HUES64 (cell line): ENCODE results near the gene OR11A1.

Experiments
- H3K27ac ChIP-seq: 2 replicates; pipeline ENCODE4 v1.7.0; 2013; ENCODE audit warnings: low read depth, low read length, inconsistent platforms
- H3K27me3 ChIP-seq: 2 replicates; pipeline ENCODE4 v1.6.1; 2013; ENCODE audit warnings: mild to moderate bottlenecking, low read length; ENCODE audit not compliant: insufficient read depth
- H3K36me3 ChIP-seq: 2 replicates; pipeline ENCODE4 v1.6.1; 2013; ENCODE audit warnings: mild to moderate bottlenecking, low read length; ENCODE audit not compliant: insufficient read depth
- H3K4me1 ChIP-seq: 2 replicates; pipeline ENCODE4 v1.6.1; 2013; ENCODE audit warnings: mild to moderate bottlenecking, low read length, moderate library complexity; ENCODE audit not compliant: insufficient read depth
- H3K4me3 ChIP-seq: 2 replicates; pipeline ENCODE4 v1.5.1; 2013; ENCODE audit warnings: mild to moderate bottlenecking, low read length, moderate library complexity
- H3K9ac ChIP-seq: 2 replicates; pipeline ENCODE4 v1.6.1; 2013; ENCODE audit warnings: mild to moderate bottlenecking, low read depth, low read length
- H3K9me3 ChIP-seq: 2 replicates; pipeline ENCODE4 v1.6.1; 2013; ENCODE audit warnings: low read depth, low read length; ENCODE audit not compliant: insufficient read depth
- WGBS: fragments of 150-250, 120-280 bp; methylation state at CpG from one replicate; pipeline ENCODE4 v1.1.7; 2013; ENCODE audit warnings: missing lambda C conversion rate; 5-methylcytosine and 5-hydroxymethylcytosine counted together

Gene OR11A1

GRCh38 chr6:29479560-29479959 lies 22.7 kb upstream of the OR11A1 start:
- Histone ChIP-seq H3K4me3 (no peak overlapping the region), H3K9ac (no peak overlapping the region), H3K9me3 (no peaks in the 10 kb centered on the region), H3K4me1 (no peaks in the 10 kb centered on the region), H3K27me3 (no peaks in the 10 kb centered on the region), H3K36me3 (no peaks in the 10 kb centered on the region), H3K27ac (no peak overlapping the region)
- WGBS, result 85% methylated on average over 2 of the region's 2 CpGs

GRCh38 chr6:29478740-29479139 lies 21.9 kb upstream of the OR11A1 start:
- Histone ChIP-seq H3K9me3 (no peaks in the 10 kb centered on the region), H3K27ac (no peak overlapping the region), H3K4me1 (no peaks in the 10 kb centered on the region), H3K4me3 (no peak overlapping the region), H3K36me3 (no peaks in the 10 kb centered on the region), H3K9ac (no peak overlapping the region), H3K27me3 (no peaks in the 10 kb centered on the region)
- 93% methylated on average over 5 of the region's 5 CpGs for WGBS

- no peak overlapping the region for H3K9ac ChIP-seq
- no peaks in the 10 kb centered on the region for H3K9me3 ChIP-seq
- WGBS, result 92% methylated on average over 5 of the region's 5 CpGs
- H3K27ac ChIP-seq, result no peak overlapping the region
- H3K36me3 ChIP-seq, result no peaks in the 10 kb centered on the region
- no peak overlapping the region for H3K4me3 ChIP-seq
- no peaks in the 10 kb centered on the region for H3K27me3 ChIP-seq
- no peaks in the 10 kb centered on the region for H3K4me1 ChIP-seq
Observed at GRCh38 chr6:29477923-29478450, 21.1 kb upstream of the OR11A1 start.

- 75% methylated on average over 2 of the region's 2 CpGs for WGBS
- Histone ChIP-seq H3K27me3 (no peaks in the 10 kb centered on the region), H3K4me1 (no peaks in the 10 kb centered on the region), H3K9me3 (no peaks in the 10 kb centered on the region), H3K9ac (no peak overlapping the region), H3K36me3 (no peaks in the 10 kb centered on the region), H3K4me3 (no peak overlapping the region), H3K27ac (no peak overlapping the region)
Observed at GRCh38 chr6:29474996-29475395, 18.1 kb upstream of the OR11A1 start.

- Histone ChIP-seq H3K4me1 (no peaks in the 10 kb centered on the region), H3K36me3 (no peaks in the 10 kb centered on the region), H3K4me3 (no peak overlapping the region), H3K9me3 (no peaks in the 10 kb centered on the region), H3K27me3 (no peaks in the 10 kb centered on the region), H3K9ac (no peak overlapping the region), H3K27ac (no peak overlapping the region)
- WGBS, result 82% methylated on average over 6 of the region's 6 CpGs
Observed at GRCh38 chr6:29466241-29466640, 9.4 kb upstream of the OR11A1 start.

GRCh38 chr6:29465801-29466200 lies 8.9 kb upstream of the OR11A1 start:
- Histone ChIP-seq H3K4me1 (no peaks in the 10 kb centered on the region), H3K9me3 (no peaks in the 10 kb centered on the region), H3K27ac (no peak overlapping the region), H3K27me3 (no peaks in the 10 kb centered on the region), H3K4me3 (no peak overlapping the region), H3K9ac (no peak overlapping the region), H3K36me3 (no peaks in the 10 kb centered on the region)
- WGBS, result 90% methylated on average over 1 of the region's 2 CpGs

GRCh38 chr6:29465279-29465678 lies 8.4 kb upstream of the OR11A1 start:
- Histone ChIP-seq H3K4me1 (no peaks in the 10 kb centered on the region), H3K9me3 (no peaks in the 10 kb centered on the region), H3K4me3 (no peak overlapping the region), H3K9ac (no peak overlapping the region), H3K27ac (no peak overlapping the region), H3K27me3 (no peaks in the 10 kb centered on the region), H3K36me3 (no peaks in the 10 kb centered on the region)
- 93% methylated on average over 2 of the region's 2 CpGs for WGBS

- 94% methylated on average over 6 of the region's 6 CpGs for WGBS
- Histone ChIP-seq H3K4me1 (no peaks in the 10 kb centered on the region), H3K27ac (no peak overlapping the region), H3K9ac (no peak overlapping the region), H3K4me3 (no peak overlapping the region), H3K27me3 (no peaks in the 10 kb centered on the region), H3K9me3 (no peaks in the 10 kb centered on the region), H3K36me3 (no peaks in the 10 kb centered on the region)
Observed at GRCh38 chr6:29462022-29462421, 5.2 kb upstream of the OR11A1 start.

- Histone ChIP-seq H3K4me3 (no peak overlapping the region), H3K9ac (no peak overlapping the region), H3K36me3 (no peaks in the 10 kb centered on the region), H3K9me3 (no peaks in the 10 kb centered on the region), H3K27me3 (no peaks in the 10 kb centered on the region), H3K27ac (no peak overlapping the region), H3K4me1 (no peaks in the 10 kb centered on the region)
- 69% methylated on average over 4 of the region's 5 CpGs for WGBS
Observed at GRCh38 chr6:29461021-29461814, 4.3 kb upstream of the OR11A1 start.

- Histone ChIP-seq H3K9ac (no peak overlapping the region), H3K36me3 (no peaks in the 10 kb centered on the region), H3K27ac (no peak overlapping the region), H3K4me1 (peaks cover 7% of the 10 kb centered on the region; the same call in 1 of the 2 replicates), H3K9me3 (no peaks in the 10 kb centered on the region), H3K27me3 (no peaks in the 10 kb centered on the region), H3K4me3 (no peak overlapping the region)
- 88% methylated on average over 2 of the region's 3 CpGs for WGBS
Observed at GRCh38 chr6:29451471-29452193, 5.2 kb downstream of the OR11A1 start.

GRCh38 chr6:29447670-29448069 lies 9.2 kb downstream of the OR11A1 start:
- Histone ChIP-seq H3K9ac (no peak overlapping the region), H3K9me3 (0 out of 2 replicates have a peak, but pooled peaks cover 6% of the 10 kb centered on the region), H3K4me1 (peaks cover 12% of the 10 kb centered on the region; the same call in 1 of the 2 replicates), H3K4me3 (no peak overlapping the region; the same call in 1 of the 2 replicates), H3K27me3 (no peaks in the 10 kb centered on the region), H3K27ac (peak overlapping the region; percentile 70), H3K36me3 (no peaks in the 10 kb centered on the region)
- WGBS, result 100% methylated on average over 1 of the region's 1 CpG
